SU-DHL-6 (cell line): ENCODE data around the gene CHL1.

Source experiments
- CTCF ChIP-seq: fragments of 200-600 bp; sonication (generic); IDR thresholded peaks from one replicate; pipeline ENCODE4 v1.5.1; 2017; ENCODE audit warnings: antibody characterized with exemption, mild to moderate bottlenecking, low read length, moderate library complexity; ENCODE audit not compliant: insufficient read depth, poor library complexity, severe bottlenecking
- EZH2phosphoT487 ChIP-seq: fragments of 200-600 bp; sonication (generic), shearing (Covaris generic); conservative IDR thresholded peaks from 2 replicates; pipeline ENCODE4 v1.6.1; 2018; ENCODE audit warnings: mild to moderate bottlenecking, antibody characterized with exemption, low read length, moderate library complexity, mixed read lengths

- TF ChIP-seq CTCF (no peak), EZH2phosphoT487 (no peak)
These were observed 46.2 kb downstream of the CHL1 start for GRCh38 chr3:242602-243355.
